Measurements from ENCODE around the gene USE1.
"Not testable (repeated sequence)": the region's sequence is repeated elsewhere in the genome, so short reads cannot be mapped to it uniquely, and the experiment has no call there.

USE1 gene, protein sequence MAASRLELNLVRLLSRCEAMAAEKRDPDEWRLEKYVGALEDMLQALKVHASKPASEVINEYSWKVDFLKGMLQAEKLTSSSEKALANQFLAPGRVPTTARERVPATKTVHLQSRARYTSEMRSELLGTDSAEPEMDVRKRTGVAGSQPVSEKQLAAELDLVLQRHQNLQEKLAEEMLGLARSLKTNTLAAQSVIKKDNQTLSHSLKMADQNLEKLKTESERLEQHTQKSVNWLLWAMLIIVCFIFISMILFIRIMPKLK

DNA sequence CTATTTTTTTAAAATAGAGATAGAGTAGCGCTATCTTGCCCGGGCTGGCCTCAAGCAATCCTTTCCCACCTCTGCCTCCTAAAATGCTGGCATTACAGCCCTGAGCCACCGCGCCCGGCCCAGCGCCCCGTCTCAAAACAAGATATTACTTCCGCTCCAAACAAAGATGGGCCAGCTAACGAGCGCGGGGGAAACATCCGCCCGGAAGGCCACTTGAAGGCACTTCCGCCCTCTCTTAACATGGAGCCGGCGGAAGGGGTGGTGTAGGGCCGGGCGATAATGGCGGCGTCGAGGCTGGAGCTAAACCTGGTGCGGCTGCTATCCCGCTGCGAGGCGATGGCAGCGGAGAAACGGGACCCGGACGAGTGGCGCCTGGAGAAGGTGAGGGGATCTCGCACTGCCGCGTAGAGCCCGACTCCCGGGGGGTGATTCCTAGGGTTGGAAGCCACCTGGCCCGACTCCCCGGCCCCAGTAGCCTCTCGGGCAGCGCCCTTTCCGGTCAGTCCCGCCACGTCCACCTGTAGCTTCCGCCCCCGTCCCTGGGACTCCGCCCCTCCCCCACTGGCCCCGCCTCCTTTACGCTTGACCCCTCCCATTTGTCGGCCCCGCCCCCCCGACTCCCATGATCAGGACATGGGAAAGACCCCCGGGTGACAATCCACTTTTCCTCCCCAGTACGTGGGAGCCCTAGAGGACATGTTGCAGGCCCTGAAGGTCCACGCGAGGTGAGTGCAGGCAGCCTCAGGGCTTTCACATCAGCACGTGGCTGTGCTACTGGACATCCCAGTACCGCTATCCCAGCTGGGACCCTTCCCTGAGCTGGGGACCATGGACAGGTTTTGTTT is at the start of gene USE1:
Gene USE1, plus strand, starts transcription at position 231 of the 845 bp plus-strand sequence. Its CDS starts 49 bp downstream, at position 280.
- ATAC-seq (peak; percentile 97), DNase-seq (ENCODE audit: low spot score in 2 of 2) (peak; percentile 70 to 90)
- peaks cover 12% of the 10 kb centered on the region for H3K4me1 Mint-ChIP-seq
- peak within 1 kb of the TSS; percentile 78 for H3K4me3 Mint-ChIP-seq
- peaks cover 87% of the 10 kb centered on the region for H3K36me3 Mint-ChIP-seq
- peak within 1 kb of the TSS; percentile 96 for H3K27ac Mint-ChIP-seq
- no peaks in the 10 kb centered on the region for H3K9me3 Mint-ChIP-seq

DNA sequence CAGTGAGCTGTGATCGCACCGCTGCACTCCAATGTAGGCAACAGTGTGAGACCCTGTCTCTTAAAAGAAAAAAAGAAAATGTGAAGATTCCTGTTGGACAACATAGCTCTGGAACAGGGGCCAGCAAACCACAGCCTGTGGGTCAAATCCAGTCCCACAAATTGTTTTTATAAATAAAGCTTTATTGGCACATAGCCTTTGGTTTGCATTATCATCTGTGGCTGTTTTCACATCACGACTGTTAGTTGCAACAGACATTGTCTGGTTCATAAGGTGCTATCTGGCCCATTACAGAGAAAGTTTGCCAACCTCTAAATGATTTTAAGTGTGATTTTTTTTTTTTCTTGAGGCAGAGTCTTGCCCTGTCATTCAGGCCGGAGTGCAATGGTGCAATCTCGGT is 49.4 kb upstream of the USE1 start:
- H3K9me3 Mint-ChIP-seq, result no peaks in the 10 kb centered on the region
- no peaks in the 10 kb centered on the region for H3K4me1 Mint-ChIP-seq
- no peak for ATAC-seq
- H3K27ac Mint-ChIP-seq, result no peak overlapping the region
- H3K36me3 Mint-ChIP-seq, result no peaks in the 10 kb centered on the region
- no peak for DNase-seq (ENCODE audit: low spot score in 2 of 2)
- H3K4me3 Mint-ChIP-seq, result no peak overlapping the region

DNA sequence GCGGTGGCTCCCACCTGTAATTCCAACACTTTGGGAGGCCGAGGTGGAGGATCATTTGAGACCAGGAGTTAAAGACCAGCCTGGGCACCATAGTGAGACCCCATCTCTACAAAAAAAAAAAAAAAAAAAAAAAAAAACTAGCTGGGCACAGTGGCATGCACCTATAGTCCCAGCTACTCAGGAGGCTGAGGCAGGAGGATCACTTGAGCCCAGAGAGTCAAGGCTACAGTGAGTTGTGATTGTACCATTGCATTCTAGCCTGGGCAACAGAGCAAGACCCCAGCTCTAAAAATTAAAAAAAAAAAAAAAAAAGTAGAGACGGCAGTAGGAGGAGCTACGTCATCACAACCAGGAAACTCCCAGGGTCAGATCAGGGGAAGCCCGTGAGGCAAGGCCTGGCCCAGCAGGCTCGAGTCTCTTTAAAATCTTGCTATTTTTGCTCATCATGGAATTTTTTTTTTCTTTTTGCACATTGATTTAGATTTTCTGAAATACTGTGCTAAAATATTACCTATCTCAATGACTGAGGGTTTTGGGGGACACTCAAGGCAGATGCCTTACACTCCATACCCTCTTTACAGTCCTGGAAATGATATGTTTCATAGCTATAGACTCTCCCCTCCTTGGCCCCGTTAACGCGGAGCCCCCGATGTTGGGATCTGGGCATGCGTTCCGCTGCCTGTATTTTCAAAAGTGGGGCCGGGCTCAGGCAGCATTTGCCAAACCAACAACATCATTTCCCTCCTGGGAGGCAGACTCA is 44.4 kb upstream of the USE1 start:
- no peaks in the 10 kb centered on the region for H3K36me3 Mint-ChIP-seq

DNA sequence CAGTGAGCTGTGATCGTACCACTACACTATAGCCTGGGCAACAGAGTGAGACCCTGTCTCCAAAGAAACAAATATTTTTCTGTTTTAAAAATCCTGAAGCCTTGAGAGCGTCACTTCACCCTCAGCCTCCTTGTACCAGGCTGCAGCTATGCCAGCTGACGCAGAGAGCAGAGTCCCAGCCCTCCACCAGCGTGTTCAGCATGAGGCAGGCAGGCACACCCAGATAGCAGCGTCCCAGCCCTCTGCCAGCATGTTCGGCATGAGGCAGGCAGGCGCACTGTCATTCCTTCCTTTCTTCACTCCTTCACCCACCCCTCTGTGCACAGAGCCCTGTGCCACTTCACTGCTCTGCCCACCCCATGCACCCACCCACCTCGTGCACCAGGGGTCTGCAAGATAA is 43.3 kb upstream of the USE1 start:
- Mint-ChIP-seq H3K4me3 (no peak overlapping the region), H3K4me1 (peaks cover 9% of the 10 kb centered on the region), H3K27ac (peak overlapping the region; percentile 77), H3K36me3 (no peaks in the 10 kb centered on the region), H3K9me3 (no peaks in the 10 kb centered on the region)
- DNase-seq (ENCODE audit: low spot score in 2 of 2) (no peak), ATAC-seq (no peak)

More for the DNA sequence above, 44.4 kb upstream of the USE1 start:
- no peak for DNase-seq (ENCODE audit: low spot score in 2 of 2)
- ATAC-seq, result peak; percentile 39
- Mint-ChIP-seq H3K4me3 (no peak overlapping the region), H3K4me1 (peaks cover 9% of the 10 kb centered on the region), H3K9me3 (no peaks in the 10 kb centered on the region), H3K27ac (peak overlapping the region; percentile 77)

DNA sequence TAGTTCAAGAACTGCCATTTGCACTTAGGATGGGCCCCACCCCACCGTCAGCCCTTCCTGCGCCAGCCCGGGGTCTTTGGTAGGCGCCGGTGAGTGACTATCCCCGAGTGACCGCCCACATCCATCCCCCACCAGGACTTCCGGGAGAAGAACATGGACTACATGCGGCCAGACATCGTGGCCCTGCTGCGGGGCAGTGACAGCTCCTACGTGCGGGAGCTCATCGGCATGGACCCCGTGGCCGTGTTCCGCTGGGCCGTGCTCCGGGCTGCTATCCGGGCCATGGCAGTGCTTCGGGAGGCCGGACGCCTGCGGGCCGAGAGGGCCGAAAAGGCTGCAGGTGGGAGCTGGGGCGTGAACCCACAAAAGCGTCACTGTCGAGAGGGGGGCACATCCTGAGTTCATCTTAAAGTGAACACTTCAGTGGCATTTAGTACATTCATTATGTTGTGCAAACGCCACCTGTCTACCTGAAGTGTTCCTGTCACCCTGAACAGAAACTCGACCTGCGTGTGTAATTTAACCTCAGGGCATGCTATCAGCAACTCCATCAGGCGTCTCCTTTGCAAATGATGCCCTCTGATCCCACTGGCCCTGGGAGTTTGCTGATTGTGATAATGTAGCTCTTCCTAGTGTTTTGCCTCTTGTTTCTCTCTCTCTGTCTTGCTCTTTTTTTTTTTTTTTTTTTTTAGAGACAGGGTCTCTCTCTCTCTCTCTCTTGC is 42.4 kb upstream of the USE1 start:
- Mint-ChIP-seq H3K9me3 (no peaks in the 10 kb centered on the region), H3K4me1 (peaks cover 9% of the 10 kb centered on the region), H3K27ac (peak overlapping the region; percentile 93), H3K4me3 (no peak overlapping the region), H3K36me3 (no peaks in the 10 kb centered on the region)
- ATAC-seq (no peak), DNase-seq (ENCODE audit: low spot score in 2 of 2) (no peak)

DNA sequence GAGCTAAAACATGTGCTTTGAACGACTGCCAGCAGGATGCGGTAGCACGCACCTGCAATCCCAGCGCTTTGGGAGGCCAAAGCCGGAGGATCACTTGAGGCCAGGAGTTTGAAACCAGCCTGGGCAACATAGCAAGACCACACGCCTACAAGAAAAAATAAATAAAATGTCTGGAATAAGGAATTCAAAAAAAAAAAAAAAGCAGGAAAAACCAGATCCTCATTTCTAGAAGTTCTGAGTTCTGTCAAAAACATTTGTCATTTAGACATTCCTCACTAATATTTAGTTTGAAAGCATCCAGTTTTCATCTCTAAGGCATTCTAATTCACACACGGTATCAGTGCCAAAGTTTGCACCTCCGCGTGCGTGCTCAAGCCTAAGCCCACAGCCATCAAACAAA is 36.9 kb upstream of the USE1 start:
- DNase-seq (ENCODE audit: low spot score in 2 of 2) (no peak), ATAC-seq (no peak)
- Mint-ChIP-seq H3K4me3 (no peak overlapping the region), H3K9me3 (no peaks in the 10 kb centered on the region), H3K36me3 (no peaks in the 10 kb centered on the region), H3K27ac (no peak overlapping the region), H3K4me1 (peaks cover 17% of the 10 kb centered on the region)

DNA sequence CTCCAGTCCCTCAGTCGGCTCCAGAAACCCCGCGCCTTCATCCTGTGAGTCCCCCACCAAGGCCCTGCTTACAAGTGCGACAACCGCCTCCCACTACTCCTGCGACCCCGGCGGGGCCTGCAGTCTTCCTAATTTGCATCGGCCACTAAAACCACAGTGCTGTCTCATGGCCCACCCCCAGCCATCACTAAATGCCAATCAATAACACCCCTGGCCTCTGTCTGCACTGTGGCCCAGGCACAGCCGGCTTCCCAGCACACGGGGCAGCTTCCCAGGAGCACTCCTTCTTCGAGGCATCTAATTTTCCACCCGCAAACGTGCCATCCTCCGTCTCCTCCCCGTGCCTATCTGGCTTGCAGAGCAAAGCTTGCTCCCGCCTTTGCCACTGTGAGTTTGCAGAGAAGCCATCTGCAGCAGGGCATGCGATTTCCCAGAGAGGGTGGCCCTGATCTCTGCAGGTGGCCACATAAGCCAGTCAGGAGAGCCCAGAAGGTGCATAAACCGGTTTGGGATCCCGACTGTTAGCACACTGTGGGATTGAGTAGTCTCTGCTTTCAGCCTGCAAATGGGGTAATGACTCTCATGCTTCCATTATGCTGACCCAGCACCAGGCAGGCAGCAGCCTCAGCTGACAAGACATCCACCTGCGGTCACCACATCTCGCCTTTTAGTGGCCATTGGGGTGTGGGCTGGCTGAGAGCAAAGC is 34.0 kb upstream of the USE1 start:
- H3K27ac Mint-ChIP-seq, result peak overlapping the region; percentile 56
- peaks cover 28% of the 10 kb centered on the region for H3K4me1 Mint-ChIP-seq
- no peaks in the 10 kb centered on the region for H3K9me3 Mint-ChIP-seq
- no peaks in the 10 kb centered on the region for H3K36me3 Mint-ChIP-seq
- no peak for DNase-seq (ENCODE audit: low spot score in 2 of 2)
- ATAC-seq, result no peak
- H3K4me3 Mint-ChIP-seq, result no peak overlapping the region

DNA sequence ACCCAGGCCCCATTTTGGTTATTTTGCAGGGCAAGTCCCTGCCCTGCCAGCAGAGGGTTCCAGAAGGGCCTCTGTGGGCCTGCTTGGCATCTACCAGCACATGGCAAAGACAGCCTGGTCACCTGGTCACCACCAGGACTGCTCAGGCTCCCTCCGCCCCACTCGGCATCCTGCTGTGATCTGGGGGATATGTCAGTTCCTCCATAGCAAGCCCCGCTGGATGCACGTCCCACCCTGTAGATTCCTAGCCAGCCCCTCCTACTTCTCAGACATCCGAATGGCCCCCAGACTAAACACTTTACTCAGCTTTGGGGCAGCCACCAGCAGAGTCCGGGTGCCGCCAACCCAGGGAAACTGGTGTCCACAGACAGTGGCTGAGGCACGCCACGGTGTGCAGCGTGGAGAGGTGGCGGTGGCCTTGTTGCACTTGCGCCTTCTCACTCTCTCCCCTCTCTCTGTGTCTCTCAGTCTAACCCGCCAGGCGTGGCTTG is 31.8 kb upstream of the USE1 start:
- peaks cover 38% of the 10 kb centered on the region for H3K4me1 Mint-ChIP-seq
- no peaks in the 10 kb centered on the region for H3K36me3 Mint-ChIP-seq
- no peaks in the 10 kb centered on the region for H3K9me3 Mint-ChIP-seq
- DNase-seq (ENCODE audit: low spot score in 2 of 2), result peak; percentile 14 to 66
- peak overlapping the region; percentile 98 for H3K27ac Mint-ChIP-seq
- peak; percentile 58 for ATAC-seq
- H3K4me3 Mint-ChIP-seq, result peak overlapping the region; percentile 84

DNA sequence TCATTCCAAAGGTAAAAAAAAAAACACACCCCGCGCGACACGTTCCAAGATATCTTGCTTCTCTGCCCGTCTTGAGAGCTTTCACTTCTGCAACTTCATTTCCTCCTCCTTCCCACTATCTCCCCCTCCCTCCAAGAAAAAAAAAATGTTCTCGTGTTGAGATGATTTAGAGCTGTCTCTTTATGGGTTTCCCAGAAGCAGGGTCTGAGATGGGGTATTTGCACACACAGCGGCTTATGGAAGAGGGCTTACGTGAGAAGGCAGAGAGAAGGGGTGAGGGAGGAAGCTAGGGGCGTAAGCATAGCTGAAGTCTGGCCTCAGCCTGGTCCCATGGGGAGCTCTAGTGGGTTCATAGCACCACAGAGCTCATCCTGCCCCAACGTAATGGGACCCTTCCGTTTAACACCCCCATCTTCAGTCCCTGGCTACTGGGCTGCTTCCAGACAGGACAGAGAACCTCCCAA is 31.3 kb upstream of the USE1 start:
- H3K36me3 Mint-ChIP-seq, result no peaks in the 10 kb centered on the region
- ATAC-seq (peak; percentile 74), DNase-seq (ENCODE audit: low spot score in 2 of 2) (no peak)
- no peaks in the 10 kb centered on the region for H3K9me3 Mint-ChIP-seq
- H3K4me1 Mint-ChIP-seq, result peaks cover 38% of the 10 kb centered on the region
- H3K4me3 Mint-ChIP-seq, result peak overlapping the region; percentile 84
- peak overlapping the region; percentile 98 for H3K27ac Mint-ChIP-seq

DNA sequence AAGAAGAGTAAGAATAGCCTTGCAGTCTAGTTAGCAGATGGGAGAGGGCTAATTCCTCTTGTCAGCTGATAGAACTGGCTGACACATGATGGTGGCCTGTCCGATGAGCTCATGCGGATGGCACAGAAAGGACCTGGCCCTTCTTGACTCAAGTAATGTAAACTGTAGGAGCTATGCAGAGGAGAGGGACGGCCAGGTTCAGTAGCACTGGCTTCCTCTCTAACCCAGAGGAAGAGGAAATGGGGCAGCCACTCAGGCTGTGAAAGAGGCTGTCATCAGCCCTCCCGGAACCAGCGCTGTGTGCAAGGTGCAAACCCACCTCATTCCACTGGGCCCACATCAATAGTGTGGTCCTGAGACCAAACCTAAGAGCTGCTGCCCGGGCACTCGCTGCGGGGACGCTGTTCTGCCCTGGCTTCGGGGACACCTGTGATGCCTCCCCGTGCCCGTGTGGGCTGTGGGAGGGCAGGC is 30.8 kb upstream of the USE1 start:
- Mint-ChIP-seq H3K27ac (peak overlapping the region; percentile 98), H3K36me3 (no peaks in the 10 kb centered on the region)

DNA sequence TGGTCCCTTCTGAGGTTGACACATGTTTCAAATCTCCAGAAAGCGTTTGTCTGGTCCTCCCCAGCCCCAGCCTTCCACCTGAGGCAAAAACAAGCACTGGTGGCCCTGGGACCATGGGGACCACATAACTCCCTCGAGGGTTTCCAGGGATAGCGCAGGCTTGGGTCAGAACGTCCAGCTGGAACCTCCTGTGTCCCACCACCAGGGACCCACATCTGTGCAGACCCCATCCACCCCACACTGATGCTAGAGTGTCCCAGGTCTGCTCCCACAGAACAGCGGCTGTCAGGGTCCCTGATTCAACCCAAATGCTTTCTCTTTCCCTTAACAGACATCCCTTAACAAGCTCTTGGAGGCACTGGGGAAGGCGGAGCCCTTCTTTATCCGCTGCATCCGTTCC is 29.6 kb upstream of the USE1 start:
- ATAC-seq, result no peak
- no peak overlapping the region for H3K4me3 Mint-ChIP-seq
- DNase-seq (ENCODE audit: low spot score in 2 of 2), result no peak
- peaks cover 38% of the 10 kb centered on the region for H3K4me1 Mint-ChIP-seq
- no peaks in the 10 kb centered on the region for H3K36me3 Mint-ChIP-seq
- no peaks in the 10 kb centered on the region for H3K9me3 Mint-ChIP-seq
- H3K27ac Mint-ChIP-seq, result peak overlapping the region; percentile 98

More for the DNA sequence above, 30.8 kb upstream of the USE1 start:
- DNase-seq (ENCODE audit: low spot score in 2 of 2), result peak; percentile 30 to 75
- ATAC-seq, result peak; percentile 90
- H3K4me1 Mint-ChIP-seq, result peaks cover 38% of the 10 kb centered on the region
- peak overlapping the region; percentile 84 for H3K4me3 Mint-ChIP-seq
- H3K9me3 Mint-ChIP-seq, result no peaks in the 10 kb centered on the region

DNA sequence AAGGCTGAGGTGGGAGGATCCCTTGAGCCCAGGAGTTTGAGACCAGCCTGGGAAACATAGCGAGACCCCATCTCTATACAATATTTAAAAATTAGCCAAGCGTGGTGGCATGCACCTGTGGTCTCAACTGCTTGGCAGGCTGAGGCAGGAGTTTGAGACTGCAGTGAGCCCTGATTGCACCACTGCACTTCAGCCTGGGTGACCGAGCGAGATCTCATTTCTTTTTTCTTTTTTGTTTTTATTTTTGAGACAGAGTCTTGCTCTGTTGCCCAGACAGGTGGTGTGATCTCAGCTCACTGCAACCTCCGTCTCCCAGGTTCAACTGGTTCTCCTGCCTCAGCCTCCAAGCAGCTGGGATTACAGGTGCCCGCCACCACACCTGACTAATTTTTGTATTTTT is 23.4 kb upstream of the USE1 start:
- H3K4me3 Mint-ChIP-seq; ATAC-seq; DNase-seq (ENCODE audit: low spot score in 2 of 2); H3K9me3 Mint-ChIP-seq; H3K4me1 Mint-ChIP-seq; H3K27ac Mint-ChIP-seq; H3K36me3 Mint-ChIP-seq: not testable (repeated sequence)

DNA sequence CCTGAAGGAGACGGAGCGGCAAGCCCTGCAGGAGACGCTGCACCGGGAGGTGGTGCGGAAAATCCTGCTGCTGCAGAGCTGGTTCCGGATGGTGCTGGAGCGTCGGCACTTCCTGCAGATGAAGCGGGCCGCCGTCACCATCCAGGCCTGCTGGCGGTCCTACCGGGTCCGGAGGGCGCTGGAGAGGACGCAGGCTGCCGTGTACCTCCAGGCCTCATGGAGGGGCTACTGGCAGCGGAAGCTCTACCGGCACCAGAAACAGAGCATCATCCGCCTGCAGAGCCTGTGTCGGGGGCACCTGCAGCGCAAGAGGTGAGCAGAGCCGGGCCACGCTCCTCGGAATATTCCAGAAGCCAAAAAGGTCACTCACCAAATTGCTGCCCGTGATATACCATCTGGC is 22.4 kb upstream of the USE1 start:
- ATAC-seq (no peak), DNase-seq (ENCODE audit: low spot score in 2 of 2) (no peak)
- H3K36me3 Mint-ChIP-seq, result no peaks in the 10 kb centered on the region
- no peaks in the 10 kb centered on the region for H3K4me1 Mint-ChIP-seq
- no peak overlapping the region for H3K4me3 Mint-ChIP-seq
- no peaks in the 10 kb centered on the region for H3K9me3 Mint-ChIP-seq
- H3K27ac Mint-ChIP-seq, result no peak overlapping the region

DNA sequence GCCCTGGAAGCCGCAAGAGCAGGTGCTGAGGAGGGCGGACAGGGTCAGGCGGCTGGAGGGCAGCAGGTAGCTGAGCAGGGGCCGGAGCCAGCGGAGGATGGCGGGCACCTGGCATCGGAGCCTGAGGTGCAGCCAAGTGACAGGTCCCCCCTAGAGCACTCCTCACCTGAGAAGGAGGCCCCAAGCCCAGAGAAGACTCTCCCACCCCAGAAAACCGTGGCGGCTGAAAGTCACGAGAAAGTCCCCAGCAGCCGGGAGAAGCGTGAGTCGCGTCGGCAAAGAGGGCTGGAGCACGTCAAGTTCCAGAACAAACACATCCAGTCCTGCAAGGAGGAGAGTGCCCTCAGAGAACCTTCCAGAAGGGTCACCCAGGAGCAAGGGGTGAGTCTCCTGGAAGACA is 20.5 kb upstream of the USE1 start:
- Mint-ChIP-seq H3K9me3 (no peaks in the 10 kb centered on the region), H3K4me3 (no peak overlapping the region), H3K4me1 (no peaks in the 10 kb centered on the region), H3K36me3 (no peaks in the 10 kb centered on the region), H3K27ac (no peak overlapping the region)
- DNase-seq (ENCODE audit: low spot score in 2 of 2) (no peak), ATAC-seq (no peak)
